HTERT RPE-1 (cell line): ENCODE measurements around the gene TACR2.

Experiments
- in situ Hi-C: fragments of 300-500 bp; cut with MboI; formaldehyde crosslinking; loops from 4 replicates; pipeline ENCODE4 v1.14.3; 2020; ENCODE audit warnings: low sequenced_read_pairs

TACR2 gene

DNA sequence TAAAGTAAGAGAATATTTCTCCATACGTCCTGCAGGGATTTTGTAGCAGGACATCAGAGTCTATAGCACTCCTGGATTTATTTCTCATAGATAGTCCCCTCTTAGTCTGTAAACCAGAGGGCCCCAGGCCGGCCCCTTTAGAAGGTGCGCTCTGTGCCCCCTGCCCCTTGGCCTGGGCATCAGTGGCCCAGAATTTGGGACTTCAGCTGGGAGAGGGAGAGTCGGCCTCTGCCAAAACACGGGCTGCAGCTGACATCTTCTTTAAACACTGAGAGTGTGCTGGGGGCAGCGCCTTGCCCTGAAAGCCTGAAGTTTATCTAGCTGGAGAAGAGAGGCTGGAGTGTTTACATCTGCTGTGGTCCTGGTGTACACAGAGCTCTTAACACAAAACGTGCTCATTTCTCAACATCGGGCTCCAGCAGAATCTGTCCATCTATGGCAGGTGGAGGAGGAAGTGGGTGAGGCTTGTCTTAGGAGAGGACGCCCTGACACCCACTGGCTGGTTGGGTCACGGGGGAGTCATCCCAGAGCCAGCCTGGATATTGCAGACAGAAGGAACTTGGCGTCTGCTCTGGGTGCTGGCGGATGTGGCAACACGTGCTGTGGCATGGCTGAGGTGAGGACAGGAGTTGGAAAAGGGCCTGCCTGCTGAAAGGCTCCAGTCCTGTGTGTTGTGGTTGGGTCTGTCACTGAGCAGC lies 5.0 kb upstream of the TACR2 start:
- in situ Hi-C loops: no loop called here

DNA sequence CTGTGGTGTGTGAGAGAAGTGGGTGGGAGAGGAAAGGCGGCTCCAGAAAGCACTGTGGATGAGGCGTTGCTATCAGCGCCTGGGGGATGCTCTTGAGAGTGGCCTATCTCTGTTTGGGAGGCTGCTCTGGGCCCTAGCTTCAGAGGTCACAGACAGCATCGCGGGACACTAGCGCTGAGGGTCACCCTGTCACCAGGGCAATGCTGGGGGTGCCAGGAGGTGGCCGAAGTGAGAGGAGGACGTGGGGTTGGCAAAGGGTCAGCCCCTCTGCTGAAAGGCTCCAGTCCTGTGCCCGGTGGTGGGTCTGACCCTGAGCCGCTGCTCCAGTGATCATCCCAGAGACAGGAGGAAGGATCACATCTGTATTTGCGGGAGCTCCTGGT lies 3.0 kb upstream of the TACR2 start:
- in situ Hi-C loops: no loop called here

DNA sequence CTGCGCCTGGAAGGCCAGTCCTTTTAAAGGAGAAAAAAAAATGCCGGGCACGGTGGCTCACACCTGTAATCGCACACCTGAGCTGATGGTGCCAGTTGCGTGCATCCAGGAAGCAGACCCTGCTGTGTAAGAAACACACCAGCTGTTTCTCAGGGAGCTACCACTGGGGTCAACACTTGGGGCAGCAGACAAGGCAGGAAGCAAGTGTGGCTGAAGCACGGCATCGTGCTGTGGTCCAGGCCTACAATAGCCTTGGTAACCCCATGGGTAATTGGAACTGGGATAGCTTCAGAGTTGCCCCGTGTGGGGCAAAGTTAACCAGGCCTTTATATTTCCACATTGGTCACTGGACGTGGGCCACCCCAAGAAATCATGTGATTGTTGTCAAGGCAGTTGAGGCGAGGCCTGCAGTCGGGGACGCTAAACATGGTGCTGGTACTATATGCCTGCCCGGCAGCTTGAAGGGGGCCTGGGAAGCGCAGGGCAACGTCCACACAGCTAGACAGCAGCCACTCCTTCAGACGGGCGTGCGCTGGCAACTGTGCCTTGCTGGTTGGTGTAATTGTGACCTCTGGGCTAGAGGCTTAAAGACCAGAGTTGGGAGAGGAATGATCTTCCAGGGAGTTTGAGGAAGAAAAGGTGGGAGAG lies 2.5 kb upstream of the TACR2 start:
- in situ Hi-C loops: no loop called here

- in situ Hi-C loops: no loop called here
These were observed 1.5 kb upstream of the TACR2 start for GRCh38 chr10:69418052-69418752.

- in situ Hi-C loops: no loop called here
These were observed 824 bp upstream of the TACR2 start for GRCh38 chr10:69417542-69417941.

GRCh38 chr10:69415951-69416350 lies 767 bp downstream of the TACR2 start:
- in situ Hi-C loops: no loop called here

- in situ Hi-C loops: no loop called here
These were observed 1.7 kb downstream of the TACR2 start for GRCh38 chr10:69415049-69415448.

- in situ Hi-C loops: no loop called here
These were observed 2.4 kb downstream of the TACR2 start for GRCh38 chr10:69414036-69415018.

DNA sequence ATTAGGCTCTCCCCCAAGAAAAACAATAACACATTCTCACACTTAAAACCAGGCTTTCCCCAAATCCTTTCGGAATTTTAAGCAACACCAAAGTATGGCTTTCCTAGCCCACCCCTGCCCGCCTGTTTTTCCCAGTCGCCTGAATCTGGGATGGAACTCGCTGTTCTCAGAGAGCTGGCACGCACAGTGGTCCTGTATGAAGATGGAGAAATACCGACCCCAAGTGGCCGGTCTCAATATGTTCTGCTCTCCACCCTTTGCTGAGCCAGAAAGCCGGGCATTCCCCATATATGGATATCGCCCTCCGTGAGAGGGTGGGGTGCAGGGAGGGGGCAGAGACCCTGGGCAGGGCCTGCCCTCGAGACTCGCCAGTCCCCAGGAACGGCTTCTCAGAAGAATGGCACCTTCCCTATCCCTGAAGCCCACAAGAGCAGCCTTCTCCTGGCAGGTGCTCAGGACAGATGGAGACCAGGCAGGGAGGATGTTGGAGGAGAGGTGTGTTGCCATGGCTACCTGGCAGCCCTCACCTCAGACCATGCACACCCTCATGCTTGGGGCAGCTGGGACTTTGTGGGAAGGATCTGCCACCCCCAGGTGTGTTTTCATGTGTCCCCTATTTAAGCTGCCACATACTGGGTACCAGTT lies 3.4 kb downstream of the TACR2 start:
- in situ Hi-C loops: no loop called here

DNA sequence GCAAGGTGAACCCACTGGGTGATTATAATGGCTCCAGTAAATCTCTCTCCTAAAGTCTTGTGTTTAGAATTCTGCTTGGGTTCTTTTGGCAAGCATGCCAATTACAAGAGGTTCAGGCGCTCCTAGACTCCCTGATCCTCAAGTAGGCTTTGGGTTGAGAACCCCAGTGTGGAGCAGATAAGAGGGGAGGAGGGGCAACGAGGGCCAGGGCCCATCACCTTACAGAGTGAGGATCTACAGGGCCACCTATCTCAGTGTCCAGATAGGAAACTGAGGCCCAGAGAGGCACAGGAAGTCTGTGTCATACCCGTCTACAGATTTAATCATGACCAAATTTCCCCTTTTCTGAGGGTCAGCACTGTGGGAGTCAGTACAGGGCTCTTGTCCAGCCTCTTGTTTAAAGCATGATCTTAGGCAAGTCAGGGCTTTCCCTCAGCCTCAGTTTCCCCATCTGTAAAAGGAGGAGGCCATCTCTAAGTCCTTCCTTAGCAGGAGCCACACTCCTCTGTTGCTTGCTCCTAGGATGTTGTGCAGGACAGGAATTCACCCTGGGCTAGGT lies 4.4 kb downstream of the TACR2 start:
- in situ Hi-C loops: no loop called here

GRCh38 chr10:69411476-69411875 lies 5.2 kb downstream of the TACR2 start:
- in situ Hi-C loops: no loop called here

GRCh38 chr10:69410487-69410886 lies 6.2 kb downstream of the TACR2 start:
- in situ Hi-C loops: no loop called here

GRCh38 chr10:69409968-69410367 lies 6.8 kb downstream of the TACR2 start:
- in situ Hi-C loops: no loop called here

GRCh38 chr10:69409176-69409495 lies 7.6 kb downstream of the TACR2 start:
- in situ Hi-C loops: no loop called here

DNA sequence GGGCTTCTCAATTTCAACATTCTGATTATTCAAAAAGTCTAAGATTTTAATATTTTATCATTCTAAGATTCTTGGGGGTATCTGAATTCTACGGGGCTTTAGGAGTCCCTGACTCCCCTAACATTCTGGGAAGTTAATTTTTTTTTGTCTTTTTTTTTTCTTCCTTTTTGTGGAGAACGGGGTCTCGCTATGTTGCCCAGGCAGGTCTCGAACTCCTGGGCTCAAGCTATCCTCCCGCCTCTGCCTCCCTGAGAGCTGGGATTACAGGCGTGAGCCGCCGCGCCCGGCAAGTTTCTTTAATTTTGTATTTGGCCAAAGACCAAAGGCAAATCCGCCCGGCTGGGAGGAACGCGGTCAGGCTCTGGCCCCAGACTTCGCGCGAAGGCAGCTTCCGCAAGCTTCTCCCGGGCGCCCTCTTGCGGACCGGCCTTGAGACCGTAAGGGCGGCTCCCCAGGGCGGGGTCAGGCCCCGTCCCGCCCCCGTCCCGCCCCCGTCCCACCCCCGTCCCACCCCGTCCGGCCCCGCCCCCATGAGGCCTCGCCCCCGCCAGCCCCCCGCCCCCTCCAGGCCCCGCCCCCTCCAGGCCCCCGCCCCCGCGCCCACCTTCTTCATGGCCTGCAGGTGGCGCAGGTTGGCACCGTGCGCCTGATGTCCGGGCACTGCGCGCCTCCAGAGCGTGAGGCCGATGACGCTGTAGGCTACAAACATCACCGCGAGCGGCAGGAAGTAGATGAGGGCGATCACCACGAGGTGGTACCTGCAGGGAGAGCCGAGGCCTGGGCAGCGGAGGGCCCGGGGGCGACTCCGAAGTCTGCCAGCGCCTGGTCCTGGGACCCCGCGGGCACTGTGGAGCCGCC lies 8.2 kb downstream of the TACR2 start:
- in situ Hi-C loops: no loop called here

- in situ Hi-C loops: no loop called here
These were observed 9.0 kb downstream of the TACR2 start for GRCh38 chr10:69407621-69408301.

GRCh38 chr10:69406816-69407580 lies 9.7 kb downstream of the TACR2 start:
- in situ Hi-C loops: no loop called here

GRCh38 chr10:69406302-69406811 lies 10.4 kb downstream of the TACR2 start:
- in situ Hi-C loops: no loop called here
